Medulla oblongata (tissue), 1 donor: ENCODE measurements around the gene GOLGA2.
A peak's percentile ranks its signal among the peaks of the same experiment; 100 is the strongest.

ENCODE experiments used
- DNase-seq: peaks from one replicate; pipeline ENCODE4 v3.0.0-alpha.2; 2015; ENCODE audit errors: extremely low spot score

Gene GOLGA2

GRCh38 chr9:128275198-128276007 is at the start of gene GOLGA2:
TSS of gene GOLGA2 (minus strand) at chr9:128276007. CDS start at chr9:128275976, 31 bp downstream.
- peak; percentile 16 for DNase-seq

- no peak for DNase-seq
Measured at GRCh38 chr9:128324401-128324800, 48.6 kb upstream of the GOLGA2 start.

GRCh38 chr9:128323791-128324190 is 48.0 kb upstream of the GOLGA2 start:
- no peak for DNase-seq

- DNase-seq = no peak
Measured at GRCh38 chr9:128323212-128323730, 47.5 kb upstream of the GOLGA2 start.

GRCh38 chr9:128322404-128323211 is 46.8 kb upstream of the GOLGA2 start, which contains the start of the genes COQ4 and TRUB2:
TSS of gene COQ4 (plus strand) at chr9:128322839. CDS start at chr9:128322859, 20 bp downstream.
TSS of gene TRUB2 (minus strand) at chr9:128322447. CDS start at chr9:128322408, 39 bp downstream.
- DNase-seq = peak; percentile 97

- DNase-seq = no peak
Measured at GRCh38 chr9:128321879-128322403, 46.1 kb upstream of the GOLGA2 start.

GRCh38 chr9:128321343-128321742 is 45.5 kb upstream of the GOLGA2 start:
- no peak for DNase-seq

- peak; percentile 46 for DNase-seq
Measured at GRCh38 chr9:128317629-128318028, 41.8 kb upstream of the GOLGA2 start.

- peak; percentile 91 for DNase-seq
Measured at GRCh38 chr9:128316421-128316820, 40.6 kb upstream of the GOLGA2 start.

GRCh38 chr9:128314697-128315096 is 38.9 kb upstream of the GOLGA2 start:
- no peak for DNase-seq

GRCh38 chr9:128310461-128310860 is 34.7 kb upstream of the GOLGA2 start:
- peak; percentile 31 for DNase-seq

- no peak for DNase-seq
Measured at GRCh38 chr9:128309551-128309950, 33.7 kb upstream of the GOLGA2 start.

- no peak for DNase-seq
Measured at GRCh38 chr9:128304971-128305288, 29.1 kb upstream of the GOLGA2 start.

- DNase-seq = no peak
Measured at GRCh38 chr9:128304136-128304970, 28.5 kb upstream of the GOLGA2 start.

- DNase-seq = no peak
Measured at GRCh38 chr9:128298535-128299482, 23.0 kb upstream of the GOLGA2 start.

- no peak for DNase-seq
Measured at GRCh38 chr9:128297221-128297773, 21.5 kb upstream of the GOLGA2 start.

GRCh38 chr9:128296340-128297220 is 20.8 kb upstream of the GOLGA2 start:
- DNase-seq = no peak

- no peak for DNase-seq
Measured at GRCh38 chr9:128294142-128294541, 18.3 kb upstream of the GOLGA2 start.

- DNase-seq = no peak
Measured at GRCh38 chr9:128293091-128293490, 17.3 kb upstream of the GOLGA2 start.
